HG03103 (cell line): Measurements from ENCODE around the gene HSP90B1.

Experiments used
- ATAC-seq: cut with Tn5 transposase; IDR thresholded peaks from one replicate; pipeline ENCODE4 v1.9.1; 2021; ENCODE audit warnings: low read depth; ENCODE audit not compliant: unreplicated experiment

The HSP90B1 gene

GRCh38 chr12:103930034-103930786 lies at the start of gene HSP90B1:
Gene HSP90B1 (plus strand): TSS chr12:103930410. CDS start chr12:103930516, 106 bp downstream.
- ATAC-seq: peak; percentile 53

DNA sequence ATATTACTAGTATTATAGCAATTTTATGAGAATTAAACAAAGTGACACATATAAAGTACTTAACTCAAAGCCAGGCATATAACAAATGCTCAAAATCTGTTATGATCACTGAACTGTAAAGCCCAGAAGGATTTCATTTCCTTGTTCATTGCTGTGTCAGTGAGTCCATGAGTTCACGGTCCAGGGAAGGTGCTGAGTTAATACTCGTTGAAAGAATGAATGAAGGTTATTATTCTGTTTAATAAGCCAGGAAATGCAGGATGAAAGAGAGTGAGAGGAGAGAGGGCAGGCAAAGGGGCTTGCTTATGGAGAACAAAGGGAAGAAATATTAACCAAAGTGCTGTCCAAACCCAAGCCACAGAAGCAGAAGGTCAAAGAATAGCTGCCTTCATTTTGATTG lies 48.9 kb upstream of the HSP90B1 start:
- no peak for ATAC-seq

DNA sequence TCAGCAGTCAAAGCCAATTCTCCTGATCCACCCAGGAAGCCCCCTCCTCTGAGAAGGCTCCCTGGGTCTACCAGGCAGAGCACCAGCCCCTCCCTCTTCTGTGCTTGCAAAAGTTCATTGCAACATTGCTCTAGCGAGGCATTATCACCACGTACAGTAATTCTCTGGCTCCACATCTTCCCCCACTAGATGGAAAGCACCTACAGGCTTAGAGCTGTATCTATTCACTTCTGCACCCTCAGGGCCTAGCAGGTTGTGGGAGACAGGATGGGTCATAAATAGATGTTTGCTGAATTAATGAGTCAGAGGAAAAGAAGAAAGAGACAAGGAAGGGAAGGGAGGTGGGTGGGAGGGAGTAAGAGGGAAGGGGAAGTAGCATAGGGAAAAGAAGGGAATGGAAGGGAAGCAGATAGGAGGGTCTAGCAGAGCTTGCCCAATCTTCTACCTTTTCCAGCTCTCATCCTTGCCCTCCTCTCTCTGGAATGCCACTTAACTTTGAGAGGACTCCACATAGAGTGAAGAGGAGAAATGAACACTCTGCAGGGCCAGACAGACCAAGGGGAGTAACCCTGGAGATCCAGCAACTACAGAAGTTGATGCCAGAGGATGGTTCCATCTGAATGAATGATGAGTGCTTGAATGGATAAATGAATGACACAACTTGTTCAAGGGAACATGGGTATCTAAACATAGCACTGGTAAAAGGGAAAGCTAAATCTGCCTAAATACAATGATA lies 47.2 kb upstream of the HSP90B1 start:
- ATAC-seq: no peak

DNA sequence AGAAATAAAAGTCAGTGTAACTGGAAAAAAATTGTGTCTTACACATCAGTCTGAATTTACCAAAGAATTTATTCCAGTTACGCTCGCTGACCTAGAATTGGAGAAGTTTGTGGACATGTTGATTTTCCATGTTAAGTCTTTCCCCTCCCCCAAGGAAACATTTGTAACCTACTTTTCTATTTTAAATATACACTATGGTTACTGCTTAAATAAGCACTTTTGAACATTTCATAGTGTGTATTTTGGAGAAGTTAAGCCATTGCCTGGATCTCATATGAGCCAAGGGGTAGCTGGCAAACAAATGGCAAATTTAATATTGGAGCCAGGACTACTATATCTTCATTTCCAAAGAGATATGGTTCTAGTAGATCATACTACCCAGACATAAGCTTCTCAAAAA lies 46.3 kb upstream of the HSP90B1 start:
- ATAC-seq: no peak

GRCh38 chr12:103884316-103884715 lies 45.9 kb upstream of the HSP90B1 start:
- ATAC-seq: no peak

GRCh38 chr12:103886195-103886797 lies 43.9 kb upstream of the HSP90B1 start:
- ATAC-seq: no peak

GRCh38 chr12:103887738-103888137 lies 42.5 kb upstream of the HSP90B1 start:
- ATAC-seq: no peak

DNA sequence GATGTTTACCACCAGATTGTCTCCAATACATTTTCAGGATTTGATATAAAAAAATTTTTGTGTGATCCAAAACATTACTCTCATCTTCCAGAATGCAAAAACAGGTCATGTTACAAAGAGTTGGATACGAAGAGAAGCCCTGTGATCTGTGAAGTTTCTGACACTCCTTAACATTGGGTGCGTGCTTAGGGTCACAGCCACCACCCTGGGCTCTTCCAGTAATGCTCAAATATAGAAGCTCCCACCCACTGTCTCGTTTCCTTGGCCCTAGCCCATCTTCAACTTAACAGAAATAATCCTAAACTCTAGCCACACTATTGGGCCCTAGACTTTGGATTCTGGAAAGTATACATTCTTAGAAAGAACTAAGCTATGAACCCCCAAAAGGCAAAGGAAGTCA lies 32.9 kb upstream of the HSP90B1 start:
- no peak for ATAC-seq

DNA sequence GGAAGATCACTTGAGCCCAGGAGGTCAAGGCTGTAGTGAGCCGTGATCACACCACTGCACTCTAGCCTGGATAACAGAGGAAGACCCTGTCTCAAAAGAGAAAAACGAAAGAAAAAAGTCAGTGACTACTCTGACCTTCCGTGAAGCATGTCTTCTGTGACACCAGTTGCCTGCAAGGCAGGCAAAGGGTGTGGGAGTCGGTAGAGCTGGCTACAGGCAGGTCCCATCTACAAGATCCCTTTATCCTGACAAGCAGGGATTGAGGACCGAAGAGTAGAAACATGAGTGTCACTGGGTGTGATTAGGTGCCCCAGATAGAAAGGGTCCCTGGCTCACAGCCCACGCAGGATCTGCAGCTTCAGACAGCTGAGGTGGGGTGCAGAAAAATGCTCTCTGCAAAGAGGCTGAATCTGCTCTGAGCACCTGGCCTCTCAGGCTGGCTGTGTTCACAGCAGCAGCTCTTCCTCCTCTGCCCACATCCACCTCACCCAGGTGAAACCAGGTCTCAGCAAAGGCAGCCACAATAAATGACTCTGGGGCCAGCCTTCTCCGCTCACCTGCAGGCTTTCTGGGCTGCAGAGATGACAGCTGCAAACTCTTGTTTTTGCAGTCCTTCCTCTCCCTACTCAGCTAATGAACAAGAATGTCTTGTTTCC lies 28.6 kb upstream of the HSP90B1 start:
- no peak for ATAC-seq

DNA sequence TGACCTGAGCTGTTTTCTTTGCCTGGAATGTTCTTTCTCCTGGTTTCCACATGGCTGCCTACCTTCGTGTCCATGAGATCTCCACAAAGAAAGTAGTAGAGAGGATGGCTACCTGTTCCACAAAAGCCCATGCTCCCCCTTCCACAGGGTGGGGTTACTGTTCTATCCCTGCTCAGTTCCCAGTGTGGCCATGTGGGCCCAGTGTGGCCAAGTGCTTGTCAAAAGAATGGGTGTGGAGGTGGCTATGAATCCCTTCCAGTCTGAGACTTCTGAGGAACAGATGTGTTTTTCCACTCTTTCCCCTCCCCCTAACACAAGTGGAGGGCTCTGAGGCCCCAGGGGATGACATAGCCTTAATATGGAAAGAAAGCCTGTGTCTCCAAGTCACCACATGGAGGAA lies 26.2 kb upstream of the HSP90B1 start:
- ATAC-seq: no peak

- ATAC-seq: no peak
Observed at GRCh38 chr12:103905730-103906349, 24.4 kb upstream of the HSP90B1 start.

DNA sequence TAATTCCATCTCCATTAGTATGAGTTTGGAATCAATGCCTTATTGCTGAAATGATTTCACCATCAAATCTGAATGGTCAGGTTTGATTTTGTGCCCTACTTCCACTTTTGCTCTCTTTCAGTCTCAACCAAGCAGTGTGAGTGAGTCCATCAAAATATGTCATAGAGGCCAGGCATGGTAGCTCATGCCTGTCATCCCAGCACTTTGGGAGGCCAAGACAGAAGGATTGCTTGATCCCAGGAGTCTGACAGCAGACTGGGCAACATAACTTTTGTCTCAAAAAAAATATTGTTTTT lies 22.0 kb upstream of the HSP90B1 start:
- no peak for ATAC-seq

DNA sequence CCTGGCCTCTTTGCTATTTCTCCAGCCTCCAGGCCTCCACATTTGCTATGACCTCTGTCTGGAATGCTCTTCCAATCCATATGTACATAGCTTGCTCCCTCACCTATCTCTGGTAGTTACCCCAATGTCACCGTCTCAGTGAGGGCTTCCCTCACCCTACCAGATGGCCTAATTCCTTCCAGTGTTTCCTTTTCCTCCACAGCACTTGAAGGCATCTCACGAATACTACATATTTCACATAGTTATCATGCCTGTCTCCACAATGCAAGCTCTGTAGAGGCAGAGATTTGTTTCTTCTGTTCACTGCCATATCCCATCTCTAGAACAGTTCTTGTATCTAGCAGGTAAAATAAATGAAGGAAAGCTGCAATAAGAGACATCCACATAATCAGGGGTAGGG lies 21.3 kb upstream of the HSP90B1 start:
- no peak for ATAC-seq

DNA sequence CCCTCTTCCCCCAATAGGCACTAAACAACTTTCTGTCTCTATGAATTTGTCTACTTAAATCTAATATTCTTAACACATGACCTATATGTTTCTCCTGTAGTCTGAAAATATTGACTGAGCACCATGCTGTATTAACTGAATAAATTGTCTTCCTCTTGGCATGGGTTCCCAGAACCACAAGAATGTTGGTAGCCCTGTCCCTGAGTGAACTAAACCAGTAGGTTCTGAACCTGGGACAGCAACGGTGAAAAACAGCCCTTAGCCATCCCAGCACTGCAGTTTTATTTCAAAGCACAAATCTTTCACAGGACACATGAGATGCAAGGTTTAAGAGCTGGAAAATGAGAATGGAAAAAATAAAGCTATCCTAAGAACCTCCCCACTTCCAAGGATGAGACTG lies 20.4 kb upstream of the HSP90B1 start:
- no peak for ATAC-seq

- ATAC-seq: no peak
Observed at GRCh38 chr12:103912069-103912468, 18.1 kb upstream of the HSP90B1 start.

- ATAC-seq: no peak
Observed at GRCh38 chr12:103913100-103913499, 17.1 kb upstream of the HSP90B1 start.

DNA sequence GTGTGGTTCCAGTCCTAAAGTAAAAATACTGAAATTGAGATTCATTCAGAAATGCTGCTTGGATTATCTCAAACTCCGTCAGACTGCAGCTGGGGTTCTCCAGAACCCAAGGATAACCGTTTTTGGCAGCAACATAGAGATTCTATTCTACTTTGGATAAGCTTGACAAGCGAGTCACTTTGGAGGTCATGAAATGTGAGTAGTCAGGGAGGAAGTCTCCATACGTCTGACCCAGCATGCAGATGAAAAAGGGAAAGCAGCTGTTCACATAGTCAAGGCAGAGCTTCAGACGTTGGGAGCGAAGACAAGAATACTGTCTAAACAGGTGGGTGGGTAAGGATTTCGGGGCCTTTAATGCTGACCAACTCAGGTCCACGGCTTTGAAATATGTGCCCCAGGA lies 14.9 kb upstream of the HSP90B1 start:
- ATAC-seq: no peak

DNA sequence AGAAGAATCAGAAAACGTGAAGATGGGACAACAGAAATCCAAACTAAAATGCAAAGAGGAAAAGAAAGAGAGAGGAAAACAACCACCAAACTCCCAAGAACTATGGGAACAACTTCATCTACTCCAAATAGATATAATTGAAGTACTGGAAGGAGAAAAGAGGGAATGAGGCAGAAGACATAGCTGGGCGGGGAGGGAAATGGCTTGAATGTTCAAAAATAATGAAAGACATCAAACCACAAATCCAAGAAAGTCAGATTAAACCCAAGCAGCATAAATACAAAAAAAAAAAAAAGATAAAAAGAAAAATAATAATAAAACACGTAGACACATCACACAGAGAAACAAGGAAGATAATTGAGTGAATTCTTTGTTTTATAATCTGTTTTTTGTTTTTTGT lies 12.3 kb upstream of the HSP90B1 start:
- ATAC-seq: no peak

DNA sequence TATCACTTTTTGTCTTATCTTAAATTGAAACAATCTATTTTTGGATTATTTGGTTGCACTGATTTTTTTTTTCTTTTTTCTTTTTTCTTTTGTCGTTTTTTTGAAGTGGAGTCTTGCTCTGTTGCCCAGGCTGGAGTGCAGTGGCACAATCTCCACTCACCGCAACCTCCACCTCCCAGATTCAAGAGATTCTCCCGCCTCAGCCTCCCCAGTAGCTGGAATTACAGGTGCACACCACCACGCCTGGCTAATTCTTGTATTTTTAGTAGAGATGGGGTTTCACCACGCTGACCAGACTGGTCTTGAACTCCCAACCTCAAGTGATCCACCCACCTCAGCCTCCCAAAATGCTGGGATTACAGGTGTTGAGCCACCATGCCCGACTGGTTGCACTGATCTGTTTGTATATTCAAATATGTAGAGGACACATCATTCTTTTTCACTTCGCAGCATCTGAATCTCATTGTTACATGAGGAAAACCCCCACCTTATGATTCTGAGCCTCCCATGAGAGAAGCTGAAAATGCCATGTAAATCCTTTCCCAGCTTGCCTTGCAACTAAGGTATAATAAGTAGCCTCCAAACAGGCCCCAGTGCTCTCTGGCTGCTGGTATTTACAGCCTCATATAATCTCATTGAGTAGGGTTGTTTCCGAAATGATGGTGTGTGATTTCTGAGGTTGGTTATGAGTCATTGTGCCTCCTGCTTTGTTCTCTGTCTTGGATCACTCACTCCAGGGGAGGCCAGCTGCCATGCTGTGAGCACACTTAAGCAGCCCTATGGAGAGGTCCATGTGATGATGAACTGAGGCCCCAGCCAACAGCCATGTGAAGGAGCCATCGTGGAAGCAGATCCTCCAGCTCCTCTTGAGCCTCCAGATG lies 5.2 kb upstream of the HSP90B1 start:
- peak; percentile 31 for ATAC-seq

- no peak for ATAC-seq
Observed at GRCh38 chr12:103928682-103929045, 1.5 kb upstream of the HSP90B1 start.
